NCI-H82 (cell line): ENCODE data around the gene GATB.

Experiments used
- DNase-seq: peaks from one replicate; lab custom pipeline; 2025; lab: John Stamatoyannopoulos, UW

GATB gene

GRCh38 chr4:151652841-151653547, 107.8 kb downstream of the GATB start:
- no peak for DNase-seq

DNA sequence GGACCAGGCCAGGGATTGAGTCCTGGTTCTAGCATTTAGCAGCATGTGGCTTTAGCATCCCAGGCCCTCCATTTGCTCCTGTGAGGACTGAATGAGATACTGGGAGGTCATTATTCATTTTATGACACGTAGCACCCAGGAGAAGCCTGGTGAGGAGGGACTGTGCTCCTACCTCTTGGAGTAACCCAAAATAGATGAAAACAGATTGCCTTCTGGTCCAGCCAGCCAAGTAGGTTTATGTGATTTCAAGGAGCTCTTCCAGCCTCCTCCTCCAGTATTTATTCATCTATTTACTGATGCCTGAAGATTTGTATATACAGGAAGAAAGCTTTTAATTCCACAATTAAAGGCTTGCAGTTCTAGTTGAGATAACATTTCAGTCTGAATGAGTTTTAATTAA, 109.3 kb downstream of the GATB start:
- DNase-seq: no peak

DNA sequence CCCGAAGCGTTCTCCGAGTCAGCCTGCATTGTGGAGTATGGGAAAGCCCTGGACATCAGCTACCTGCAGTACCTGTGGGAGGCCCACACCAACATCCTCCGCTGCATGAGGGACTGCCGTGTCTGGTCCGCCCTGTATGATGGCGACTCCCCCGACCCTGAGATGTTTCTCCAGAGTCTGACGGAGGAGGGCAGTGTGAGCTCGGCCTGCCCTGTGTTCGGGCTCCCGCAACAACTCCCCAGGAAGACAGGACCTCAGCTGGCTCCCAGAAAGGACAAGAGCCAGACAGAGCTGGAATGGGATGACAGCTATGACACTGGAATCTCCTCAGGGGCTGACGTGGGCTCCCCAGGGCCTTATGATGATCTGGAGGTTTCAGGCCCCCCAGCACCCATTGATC, 111.3 kb downstream of the GATB start:
- DNase-seq: no peak

- no peak for DNase-seq
Measured at GRCh38 chr4:151646322-151646721, 114.5 kb downstream of the GATB start.

GRCh38 chr4:151644622-151645021, 116.2 kb downstream of the GATB start:
- peak; percentile 85 for DNase-seq

DNA sequence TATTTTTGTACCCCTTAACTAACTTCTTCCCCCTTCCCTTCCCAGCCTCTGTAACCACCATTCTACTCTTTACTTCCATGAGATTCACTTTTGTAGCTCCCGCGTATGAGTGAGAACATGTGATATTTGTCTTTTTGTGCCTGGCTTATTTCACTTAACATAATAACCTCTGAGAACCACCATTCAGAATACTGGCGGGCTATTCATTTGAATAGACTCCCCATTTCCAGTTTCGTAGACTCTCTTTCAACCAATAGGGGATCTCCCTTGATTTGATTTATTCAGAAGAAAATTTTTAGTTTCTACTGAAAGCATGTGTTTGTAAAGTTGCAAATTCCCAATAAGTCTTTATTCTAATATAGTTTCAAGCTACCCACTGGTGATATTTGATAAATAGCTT, 117.2 kb downstream of the GATB start:
- DNase-seq: no peak

DNA sequence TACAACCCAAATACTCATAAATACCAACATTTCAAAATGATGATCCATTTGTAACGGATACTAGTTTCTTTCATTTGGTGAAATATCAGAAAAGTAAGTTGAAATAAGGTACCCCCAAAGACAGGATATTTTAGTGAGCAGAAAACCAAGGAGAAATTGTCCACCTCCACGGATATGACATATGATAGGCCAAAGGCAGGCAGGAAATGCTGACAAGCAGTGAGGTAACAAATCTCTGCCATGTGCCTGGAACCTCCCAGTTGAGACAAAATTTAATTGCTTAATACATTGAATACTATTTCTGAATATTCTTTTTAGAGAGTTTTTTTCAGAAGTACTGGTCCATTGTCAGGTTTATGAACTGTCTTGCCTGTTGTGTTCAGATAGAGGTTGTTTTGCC, 118.8 kb downstream of the GATB start:
- no peak for DNase-seq

- no peak for DNase-seq
Measured at GRCh38 chr4:151641167-151641566, 119.6 kb downstream of the GATB start.

- DNase-seq: peak; percentile 73
Measured at GRCh38 chr4:151640381-151640780, 120.4 kb downstream of the GATB start.

DNA sequence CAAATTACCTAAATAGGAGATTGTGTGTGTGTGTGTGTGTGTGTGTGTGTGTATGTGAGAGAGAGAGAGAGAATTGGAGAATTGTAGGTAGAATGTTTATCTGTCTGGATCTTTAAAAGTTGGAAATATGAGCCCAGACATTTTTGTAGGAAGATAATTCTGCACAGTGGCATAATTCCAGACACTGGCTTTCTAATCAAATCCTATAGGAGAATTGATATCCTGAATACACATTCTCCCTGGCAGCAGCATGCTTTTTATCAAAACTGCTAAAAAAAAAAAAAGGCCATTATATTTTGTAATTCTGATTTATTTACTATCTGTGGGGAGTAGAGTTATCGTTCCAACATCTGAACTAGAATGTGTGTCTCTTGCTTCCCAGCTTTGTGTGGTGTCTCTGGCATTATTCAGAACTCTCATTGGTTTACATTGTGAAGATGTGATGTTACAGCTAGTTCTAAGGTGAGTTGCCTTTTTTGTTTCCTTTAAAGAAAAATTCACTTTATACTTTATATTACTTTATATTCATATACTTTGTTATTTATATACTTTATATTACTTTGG, 122.4 kb downstream of the GATB start:
- no peak for DNase-seq

DNA sequence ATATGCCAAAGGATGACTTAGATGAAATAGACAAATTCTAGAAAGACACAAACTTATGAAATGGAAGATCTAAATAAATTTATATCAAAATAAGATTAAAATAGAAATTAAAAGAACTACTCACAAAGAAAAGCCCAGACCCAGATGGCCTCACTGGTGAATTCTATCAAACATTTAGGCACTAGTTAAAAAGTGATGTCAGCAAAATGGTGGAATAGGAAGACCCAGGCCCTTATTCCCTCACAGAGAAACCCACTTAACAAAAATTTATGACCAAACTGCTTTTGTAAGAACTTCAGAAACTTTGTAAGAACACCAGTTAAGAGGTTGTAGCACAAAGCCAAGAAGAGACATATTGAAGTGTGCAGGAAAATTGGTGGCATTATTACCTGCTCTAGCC, 129.5 kb downstream of the GATB start:
- DNase-seq: no peak

DNA sequence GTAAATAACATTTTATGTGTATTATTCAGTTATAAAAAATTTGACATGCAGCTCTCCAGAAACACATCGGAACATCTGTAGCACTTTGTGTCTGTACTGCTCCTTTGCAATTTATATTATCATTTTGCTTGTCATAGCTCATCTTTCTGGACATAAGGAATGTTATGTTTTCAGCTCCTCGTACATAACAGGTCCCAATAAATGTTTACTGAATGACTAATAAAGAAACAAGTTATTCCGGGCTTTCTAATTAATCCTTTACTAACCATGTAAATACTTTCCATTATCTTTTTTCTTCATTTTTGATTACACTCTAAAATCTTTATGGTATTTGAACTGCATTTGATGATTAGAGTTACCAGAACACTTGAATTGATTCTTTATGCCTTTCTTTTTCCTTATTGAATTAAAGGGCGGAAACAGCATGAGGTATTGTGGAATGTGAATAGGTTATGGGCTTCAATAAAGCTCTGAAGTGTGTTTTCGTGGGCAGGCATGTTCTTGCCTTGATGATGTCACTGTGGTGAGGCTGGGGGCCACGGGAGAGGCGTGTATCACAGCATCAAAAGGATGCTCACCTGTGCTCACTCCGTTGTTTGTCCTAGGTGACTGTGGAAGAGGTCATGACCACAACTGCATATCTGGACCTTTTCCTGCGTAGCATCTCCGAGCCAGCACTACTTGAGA, 131.6 kb downstream of the GATB start:
- no peak for DNase-seq

- peak; percentile 12 for DNase-seq
Measured at GRCh38 chr4:151628001-151628608, 132.7 kb downstream of the GATB start.

- DNase-seq: no peak
Measured at GRCh38 chr4:151627491-151627890, 133.3 kb downstream of the GATB start.

DNA sequence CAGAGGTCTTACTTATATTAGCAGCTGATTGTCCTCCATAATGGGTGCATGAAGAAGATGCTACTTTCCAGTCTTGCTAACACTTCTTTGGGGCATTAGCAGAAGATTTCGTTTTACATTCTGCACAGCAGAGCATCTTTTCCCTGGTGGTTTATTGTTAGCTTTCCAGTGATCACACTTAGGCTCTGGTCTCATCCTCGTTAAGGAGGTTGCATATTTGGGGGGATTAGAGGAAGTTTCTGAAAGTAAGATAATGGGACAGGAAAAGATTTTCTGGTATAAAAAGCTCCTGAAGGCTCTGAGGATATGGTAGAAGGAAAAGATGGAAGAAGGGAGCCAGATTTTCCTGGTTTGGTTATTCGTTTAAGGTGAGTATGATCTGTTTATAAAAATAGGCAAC, 134.1 kb downstream of the GATB start:
- DNase-seq: no peak

DNA sequence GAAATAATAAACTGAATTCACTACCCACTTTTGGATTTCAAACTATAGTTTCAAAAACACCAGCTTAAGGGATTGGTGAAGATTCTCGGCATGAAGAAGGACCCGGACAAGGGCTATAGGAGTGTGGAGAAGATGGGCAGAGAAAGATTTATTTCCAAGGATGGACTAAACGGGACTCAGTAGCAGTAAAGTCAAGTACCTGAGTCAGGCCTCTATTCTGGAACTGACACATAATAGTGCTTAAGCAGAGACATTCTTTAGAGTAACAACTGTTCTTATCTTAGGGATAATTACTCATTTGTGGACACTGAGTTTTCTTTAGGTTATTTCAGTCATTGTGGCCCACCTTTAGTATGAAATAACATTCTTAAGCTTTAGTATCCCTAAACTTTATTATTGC, 134.6 kb downstream of the GATB start:
- no peak for DNase-seq

- DNase-seq: no peak
Measured at GRCh38 chr4:151624626-151625565, 135.9 kb downstream of the GATB start.
